ENCODE results near the gene CTCF. TPM values are rescaled to one million over a fixed set of nuclear protein-coding genes. Genes with fewer than 3 reads are reported as not detected.

Gene CTCF
- total RNA-seq, 3 donors from 2014 or later, result 41.1 to 55.5 (median 43.4) TPM

DNA sequence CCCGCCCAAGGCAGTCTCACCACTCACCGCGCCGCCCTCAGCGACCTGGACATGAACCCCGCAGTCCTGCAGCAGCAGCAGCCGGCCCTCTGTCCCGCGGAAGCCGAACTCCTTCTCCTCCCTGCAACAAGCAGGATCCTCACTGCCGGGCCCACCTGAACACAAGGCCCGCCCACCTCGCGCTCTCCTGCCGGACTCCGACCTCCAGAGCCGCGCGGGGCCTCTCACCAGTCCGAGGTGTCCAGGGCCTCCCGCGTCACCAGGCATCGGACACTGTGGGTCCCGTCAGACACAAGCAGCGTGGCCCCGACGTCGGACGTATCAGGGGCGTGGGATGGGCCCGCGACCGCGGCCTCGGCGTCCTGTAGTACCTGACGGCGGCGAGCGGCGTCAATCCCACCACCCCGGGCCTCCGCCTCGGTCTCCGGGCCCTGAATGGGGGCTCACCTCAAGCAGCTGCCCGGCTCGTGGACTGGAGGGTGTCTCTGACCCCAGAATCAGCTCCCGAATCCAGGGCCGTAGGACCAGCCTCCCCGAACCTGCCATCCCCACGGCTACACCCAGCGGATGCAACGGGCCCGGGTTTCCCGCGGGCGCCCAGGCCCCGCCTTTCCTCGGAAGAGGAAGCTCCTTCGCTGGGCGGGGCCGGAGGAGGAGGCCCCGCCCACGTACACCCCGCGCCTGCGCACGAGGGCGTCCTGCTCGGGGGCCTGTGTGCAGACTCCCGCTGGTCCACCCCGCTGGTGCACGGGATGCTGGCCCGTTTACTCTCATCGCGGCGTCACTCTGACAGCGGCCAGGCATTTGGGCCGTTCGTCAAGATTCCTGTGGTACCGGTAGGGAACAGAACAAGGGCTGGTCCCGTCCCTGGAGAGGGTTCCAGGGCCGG lies 97.6 kb downstream of the CTCF start, which contains the start of gene ACD:
Gene ACD, minus strand, starts transcription at position 586 of the 889 bp plus-strand sequence. Its CDS starts 40 bp downstream, at position 546.
- H3K36me3 ChIP-seq (ENCODE audit: low read depth), result no peaks in the 10 kb centered on the region
- no peak for TF ChIP-seq CTCF (IDR thresholded peaks at IDR 0.05)
- intact Hi-C loops (cut with DNase I, micrococcal nuclease), result loop anchor here in 1 of 2 donors (10.0 kb wide), 1 partner anchor 115 kb away; no protein-coding TSS in a partner anchor

DNA sequence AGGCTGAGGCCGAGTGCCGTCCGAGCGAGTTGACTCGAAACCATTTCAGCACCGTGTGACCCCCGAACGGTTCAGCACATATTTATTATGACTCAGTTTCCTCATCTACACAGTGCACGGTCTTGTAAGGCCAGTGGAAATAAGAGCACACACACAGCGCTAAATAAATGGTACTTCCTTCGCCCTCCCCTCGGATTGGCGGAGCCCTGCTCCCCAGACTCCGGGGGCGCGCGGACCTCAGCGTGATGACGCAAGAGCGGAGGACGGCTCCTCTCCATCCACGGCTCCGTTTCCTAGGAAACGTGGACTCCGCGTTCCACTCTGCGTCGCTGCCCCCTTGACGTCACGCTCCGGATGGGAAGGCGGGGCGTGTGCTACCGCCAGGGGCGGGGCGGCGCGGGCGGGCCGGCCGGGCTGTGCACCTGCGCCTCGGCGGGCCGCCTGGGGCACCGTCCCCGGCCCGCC lies 98.3 kb downstream of the CTCF start, which contains the start of gene PARD6A:
Gene PARD6A, plus strand, starts transcription at position 397 of the 465 bp plus-strand sequence. CDS start 79 bp downstream, outside the sequence.
- ATAC-seq (peak; percentile 89), DNase-seq (peak; percentile 92 to 98 (median 93))
- intact Hi-C loops (cut with DNase I, micrococcal nuclease), result loop anchor here in 1 of 2 donors (10.0 kb wide), 1 partner anchor 116 kb away; no protein-coding TSS in a partner anchor
- no peak for TF ChIP-seq CTCF (IDR thresholded peaks at IDR 0.05)
- peak within 1 kb of the TSS; percentile 44 for H3K4me3 ChIP-seq
- no peaks in the 10 kb centered on the region for H3K36me3 ChIP-seq (ENCODE audit: low read depth)
- peaks cover 14% of the 10 kb centered on the region for H3K4me1 ChIP-seq (ENCODE audit: low read depth)
- no peaks in the 10 kb centered on the region for H3K9me3 ChIP-seq

More for the DNA sequence above, 97.6 kb downstream of the CTCF start, which contains the start of gene ACD:
- peaks cover 14% of the 10 kb centered on the region for H3K4me1 ChIP-seq (ENCODE audit: low read depth)
- peak within 1 kb of the TSS; percentile 44 for H3K4me3 ChIP-seq
- no peaks in the 10 kb centered on the region for H3K9me3 ChIP-seq
- ATAC-seq, result peak; percentile 92
- peak; percentile 89 to 95 (median 95) for DNase-seq

- peaks cover 14% of the 10 kb centered on the region for H3K4me1 ChIP-seq (ENCODE audit: low read depth)
- no peak overlapping the region for H3K4me3 ChIP-seq
- no peaks in the 10 kb centered on the region for H3K9me3 ChIP-seq
- ATAC-seq (peak; percentile 2), DNase-seq (peak in 1 of 3 donors; percentile 57)
- TF ChIP-seq CTCF (IDR thresholded peaks at IDR 0.05), result no peak
- intact Hi-C loops (cut with DNase I, micrococcal nuclease), result loop anchor here in 1 of 2 donors (10.0 kb wide), 1 partner anchor 116 kb away; no protein-coding TSS in a partner anchor
- H3K36me3 ChIP-seq (ENCODE audit: low read depth), result no peaks in the 10 kb centered on the region
Measured at GRCh38 chr16:67661101-67661761, 98.9 kb downstream of the CTCF start.

- no peak for ATAC-seq
- DNase-seq, result no peak
- H3K36me3 ChIP-seq (ENCODE audit: low read depth), result no peaks in the 10 kb centered on the region
- no peak overlapping the region for H3K4me3 ChIP-seq
- no peaks in the 10 kb centered on the region for H3K9me3 ChIP-seq
- H3K4me1 ChIP-seq (ENCODE audit: low read depth), result peaks cover 16% of the 10 kb centered on the region
- intact Hi-C loops (cut with DNase I, micrococcal nuclease), result loop anchor here in 1 of 2 donors (10.0 kb wide), 1 partner anchor 117 kb away; no protein-coding TSS in a partner anchor
- TF ChIP-seq CTCF (IDR thresholded peaks at IDR 0.05), result no peak
Measured at GRCh38 chr16:67661886-67662652, 99.7 kb downstream of the CTCF start.

GRCh38 chr16:67662653-67663010 lies 100.3 kb downstream of the CTCF start:
- Histone ChIP-seq H3K9me3 (no peaks in the 10 kb centered on the region), H3K36me3 (ENCODE audit: low read depth) (no peaks in the 10 kb centered on the region), H3K4me1 (ENCODE audit: low read depth) (peaks cover 21% of the 10 kb centered on the region), H3K4me3 (no peak overlapping the region)
- DNase-seq (no peak), ATAC-seq (no peak)
- intact Hi-C loops (cut with DNase I, micrococcal nuclease), result loop anchor here in 1 of 2 donors (10.0 kb wide), 1 partner anchor 118 kb away; no protein-coding TSS in a partner anchor
- TF ChIP-seq CTCF (IDR thresholded peaks at IDR 0.05), result no peak

All from mucosa of descending colon (tissue), 3 donors.